ENCODE measurements around the gene TCAP. TPM values are rescaled to one million over a fixed set of nuclear protein-coding genes. Genes with fewer than 3 reads are reported as not detected.

The TCAP gene
- total and polyA plus RNA-seq, 8 donors, result 0.88 to 14.1 (median 2.2) TPM; not detected in 2

DNA sequence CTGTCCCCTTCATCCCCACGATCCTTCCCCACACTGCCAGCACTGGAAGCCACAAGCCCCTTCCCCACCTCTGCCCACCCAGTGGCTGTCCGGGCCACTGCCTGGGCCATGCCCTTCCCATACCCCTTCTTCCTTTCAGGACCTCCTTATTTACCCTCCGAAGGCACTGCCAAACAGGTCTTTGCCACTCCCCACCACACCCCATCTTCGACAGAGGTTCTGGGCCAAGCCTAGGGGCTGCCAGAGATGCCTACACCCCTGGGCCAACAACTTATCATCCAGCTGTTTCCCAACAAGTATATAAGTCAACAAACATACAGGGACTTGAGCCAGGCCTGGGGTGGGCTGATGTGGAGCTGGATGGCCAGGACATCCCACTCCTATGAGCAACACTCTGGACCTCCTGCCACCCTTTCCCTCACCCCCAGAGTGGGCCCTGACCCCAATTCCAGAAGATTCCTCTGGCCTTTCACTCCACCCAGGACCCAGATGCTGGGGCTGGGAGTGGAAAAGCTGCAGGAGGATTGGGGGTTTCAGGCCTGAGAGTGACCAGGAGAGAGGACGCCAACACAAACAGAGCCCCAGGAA is 39.9 kb upstream of the TCAP start:
- H3K27me3 ChIP-seq, result peaks cover 10 to 76% (median 39%) of the 10 kb centered on the region in 3 donors
- H3K4me3 ChIP-seq, result no peak overlapping the region
- H3K4me1 ChIP-seq, result peaks cover 11 to 50% (median 43%) of the 10 kb centered on the region in 4 donors
- peak in 1 of 2 donors; percentile 58 for DNase-seq
- intact Hi-C loops (cut with DNase I; ENCODE audit: low total_unique reads), result loop anchor here (5.0 kb wide), 1 partner anchor 127 kb away; no protein-coding TSS in a partner anchor
- no peaks in the 10 kb centered on the region for H3K9me3 ChIP-seq
- TF ChIP-seq POLR2A (IDR thresholded peaks at IDR 0.05) (no peak), EP300 (IDR thresholded peaks at IDR 0.05) (no peak), POLR2AphosphoS5 (IDR thresholded peaks at IDR 0.05) (no peak)
- TF ChIP-seq, protein P1, sequence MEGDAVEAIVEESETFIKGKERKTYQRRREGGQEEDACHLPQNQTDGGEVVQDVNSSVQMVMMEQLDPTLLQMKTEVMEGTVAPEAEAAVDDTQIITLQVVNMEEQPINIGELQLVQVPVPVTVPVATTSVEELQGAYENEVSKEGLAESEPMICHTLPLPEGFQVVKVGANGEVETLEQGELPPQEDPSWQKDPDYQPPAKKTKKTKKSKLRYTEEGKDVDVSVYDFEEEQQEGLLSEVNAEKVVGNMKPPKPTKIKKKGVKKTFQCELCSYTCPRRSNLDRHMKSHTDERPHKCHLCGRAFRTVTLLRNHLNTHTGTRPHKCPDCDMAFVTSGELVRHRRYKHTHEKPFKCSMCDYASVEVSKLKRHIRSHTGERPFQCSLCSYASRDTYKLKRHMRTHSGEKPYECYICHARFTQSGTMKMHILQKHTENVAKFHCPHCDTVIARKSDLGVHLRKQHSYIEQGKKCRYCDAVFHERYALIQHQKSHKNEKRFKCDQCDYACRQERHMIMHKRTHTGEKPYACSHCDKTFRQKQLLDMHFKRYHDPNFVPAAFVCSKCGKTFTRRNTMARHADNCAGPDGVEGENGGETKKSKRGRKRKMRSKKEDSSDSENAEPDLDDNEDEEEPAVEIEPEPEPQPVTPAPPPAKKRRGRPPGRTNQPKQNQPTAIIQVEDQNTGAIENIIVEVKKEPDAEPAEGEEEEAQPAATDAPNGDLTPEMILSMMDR (IDR thresholded peaks at IDR 0.05), result no peak
- H3K27ac ChIP-seq, result no peak overlapping the region
- H3K36me3 ChIP-seq, result no peaks in the 10 kb centered on the region
- 33 to 59% (median 42%) methylated on average over 3 to 5 of the region's 5 CpGs for WGBS, 5 donors

DNA sequence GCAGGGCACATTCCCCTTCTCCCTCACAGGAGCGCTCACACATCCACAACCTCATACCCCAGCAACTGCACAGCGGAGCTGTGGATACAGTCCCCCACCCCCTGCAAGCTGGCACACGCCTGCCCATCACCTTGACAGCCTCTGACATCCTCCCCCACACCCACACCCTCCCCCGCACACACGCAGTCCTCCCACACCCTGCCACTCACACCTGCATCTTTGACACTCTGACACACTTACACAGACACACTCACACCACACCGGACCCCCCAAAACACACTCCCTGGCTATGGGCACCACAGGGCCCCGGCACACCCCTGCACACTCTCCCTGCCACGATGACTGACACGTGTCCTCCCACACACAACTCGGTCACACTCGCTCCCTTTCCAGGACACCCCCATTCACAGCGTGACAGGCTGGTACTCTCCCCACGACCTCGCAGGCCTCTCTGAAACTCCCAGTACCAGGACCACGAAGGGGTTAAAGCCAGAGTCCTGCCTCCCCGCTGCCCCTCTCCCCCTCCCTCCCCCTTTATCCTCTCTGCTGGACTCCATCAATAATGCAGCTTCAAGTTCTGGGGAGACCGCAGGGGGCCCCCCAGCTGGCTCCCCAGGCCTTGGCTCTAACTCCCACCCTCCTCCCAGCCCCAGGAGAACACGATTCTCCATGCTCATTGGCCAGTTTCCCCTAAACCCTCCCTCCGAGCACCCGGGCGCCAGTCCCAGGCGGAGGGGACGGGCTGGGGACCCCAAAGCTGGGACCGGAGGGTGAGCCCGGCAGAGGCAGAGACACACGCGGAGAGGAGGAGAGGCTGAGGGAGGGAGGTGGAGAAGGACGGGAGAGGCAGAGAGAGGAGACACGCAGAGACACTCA is 38.7 kb upstream of the TCAP start, which contains the start of gene PPP1R1B:
PPP1R1B (plus strand) TSS at position 782 of the 876 bp plus-strand sequence. CDS start 441 bp downstream, outside the sequence.
- WGBS, 5 donors, result 16 to 23% (median 18%) methylated on average over 28 to 29 of the region's 29 CpGs
- H3K9me3 ChIP-seq, result no peaks in the 10 kb centered on the region
- peak within 1 kb of the TSS in 3 of 5 donors; percentile 7 to 69 (median 56) for H3K27ac ChIP-seq
- peaks cover 10 to 83% (median 39%) of the 10 kb centered on the region in 3 donors for H3K27me3 ChIP-seq
- no peak for TF ChIP-seq POLR2A (IDR thresholded peaks at IDR 0.05)
- TF ChIP-seq EP300 (IDR thresholded peaks at IDR 0.05), result no peak
- TF ChIP-seq, protein P1 (IDR thresholded peaks at IDR 0.05), result no peak
- no peak for TF ChIP-seq POLR2AphosphoS5 (IDR thresholded peaks at IDR 0.05)
- H3K36me3 ChIP-seq, result no peaks in the 10 kb centered on the region
- intact Hi-C loops (cut with DNase I; ENCODE audit: low total_unique reads), result loop anchor here (5.0 kb wide), 1 partner anchor 126 kb away; no protein-coding TSS in a partner anchor
- H3K4me1 ChIP-seq, result peaks cover 11 to 50% (median 45%) of the 10 kb centered on the region in 4 donors
- peak in 1 of 2 donors; percentile 65 for DNase-seq
- peak within 1 kb of the TSS; percentile 34 to 52 (median 36) for H3K4me3 ChIP-seq

DNA sequence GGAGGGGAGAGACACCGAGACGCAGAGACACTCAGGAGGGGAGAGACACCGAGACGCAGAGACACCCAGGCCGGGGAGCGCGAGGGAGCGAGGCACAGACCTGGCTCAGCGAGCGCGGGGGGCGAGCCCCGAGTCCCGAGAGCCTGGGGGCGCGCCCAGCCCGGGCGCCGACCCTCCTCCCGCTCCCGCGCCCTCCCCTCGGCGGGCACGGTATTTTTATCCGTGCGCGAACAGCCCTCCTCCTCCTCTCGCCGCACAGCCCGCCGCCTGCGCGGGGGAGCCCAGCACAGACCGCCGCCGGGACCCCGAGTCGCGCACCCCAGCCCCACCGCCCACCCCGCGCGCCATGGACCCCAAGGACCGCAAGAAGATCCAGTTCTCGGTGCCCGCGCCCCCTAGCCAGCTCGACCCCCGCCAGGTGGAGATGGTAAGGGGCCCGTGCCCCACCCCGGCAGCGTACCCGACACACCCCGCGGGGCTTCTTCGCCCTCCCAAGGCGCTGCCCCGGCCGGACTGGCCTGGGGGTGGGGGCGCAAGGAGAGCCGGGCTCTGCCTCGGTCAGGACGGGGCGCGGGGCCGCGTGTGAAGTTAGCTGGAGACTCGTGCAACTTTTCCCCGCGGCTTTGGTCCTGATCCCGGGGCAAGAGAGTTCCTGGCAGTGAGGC is 38.0 kb upstream of the TCAP start:
- no peak for DNase-seq
- intact Hi-C loops (cut with DNase I; ENCODE audit: low total_unique reads), result loop anchor here (5.0 kb wide), 1 partner anchor 125 kb away; no protein-coding TSS in a partner anchor
- Histone ChIP-seq H3K9me3 (no peaks in the 10 kb centered on the region), H3K36me3 (no peaks in the 10 kb centered on the region), H3K4me1 (peaks cover 11 to 51% (median 40%) of the 10 kb centered on the region in 4 donors), H3K27me3 (peaks cover 10 to 86% (median 39%) of the 10 kb centered on the region in 3 donors), H3K27ac (peak overlapping the region in 2 of 5 donors; percentile 56 to 69), H3K4me3 (peak overlapping the region; percentile 34 to 52 (median 36))
- WGBS, 5 donors, result 1 to 6% (median 3%) methylated on average over 27 to 72 of the region's 72 CpGs
- no peak for TF ChIP-seq POLR2AphosphoS5 (IDR thresholded peaks at IDR 0.05)
- TF ChIP-seq, protein P1 (IDR thresholded peaks at IDR 0.05), result no peak
- TF ChIP-seq POLR2A (IDR thresholded peaks at IDR 0.05), result no peak
- no peak for TF ChIP-seq EP300 (IDR thresholded peaks at IDR 0.05)
